HUES48 (cell line): Measurements from ENCODE around the gene IFNG-AS1.

Experiments
- H3K27ac ChIP-seq: one replicate; pipeline ENCODE4 v1.7.0; 2013; ENCODE audit warnings: low read depth, low read length, inconsistent platforms
- H3K27me3 ChIP-seq: 2 replicates; pipeline ENCODE4 v1.6.1; 2013; ENCODE audit warnings: mild to moderate bottlenecking, low read length; ENCODE audit not compliant: control insufficient read depth, insufficient read depth
- H3K36me3 ChIP-seq: 2 replicates; pipeline ENCODE4 v1.6.1; 2013; ENCODE audit warnings: low read length; ENCODE audit not compliant: control insufficient read depth, insufficient read depth
- H3K4me1 ChIP-seq: 2 replicates; pipeline ENCODE4 v1.6.1; 2013; ENCODE audit warnings: mild to moderate bottlenecking, low read length; ENCODE audit not compliant: control insufficient read depth, insufficient read depth
- H3K4me3 ChIP-seq: 2 replicates; pipeline ENCODE4 v1.5.1; 2013; ENCODE audit warnings: mild to moderate bottlenecking, low read depth, low read length
- H3K9ac ChIP-seq: 2 replicates; pipeline ENCODE4 v1.6.1; 2013; ENCODE audit warnings: mild to moderate bottlenecking, low read depth, low read length, moderate library complexity
- H3K9me3 ChIP-seq: 2 replicates; pipeline ENCODE4 v1.6.1; 2013; ENCODE audit warnings: low read length; ENCODE audit not compliant: control insufficient read depth, insufficient read depth

IFNG-AS1 gene

GRCh38 chr12:68067762-68068376, 78.6 kb downstream of the IFNG-AS1 start:
- Histone ChIP-seq H3K4me3 (no peak overlapping the region), H3K4me1 (no peaks in the 10 kb centered on the region), H3K27ac (no peak overlapping the region), H3K9me3 (peaks cover 11% of the 10 kb centered on the region; the same call in 1 of the 2 replicates), H3K27me3 (no peaks in the 10 kb centered on the region), H3K9ac (no peak overlapping the region), H3K36me3 (no peaks in the 10 kb centered on the region)

- Histone ChIP-seq H3K9me3 (peaks cover 11% of the 10 kb centered on the region; the same call in 1 of the 2 replicates), H3K27me3 (no peaks in the 10 kb centered on the region), H3K36me3 (no peaks in the 10 kb centered on the region), H3K4me3 (no peak overlapping the region), H3K9ac (no peak overlapping the region), H3K27ac (no peak overlapping the region), H3K4me1 (peaks cover 2% of the 10 kb centered on the region)
Observed at GRCh38 chr12:68069275-68069674, 80.0 kb downstream of the IFNG-AS1 start.
